A673 (cell line): ENCODE results near the gene DLG3. TPM values are rescaled to one million over a fixed set of nuclear protein-coding genes. Genes with fewer than 3 reads are reported as not detected.

Experiments used
- BruUV-seq: library from RNA; stranded (reverse); fragments of 400-500 nt; replicated peaks from 2 replicates; lab custom pipeline; 2021; lab: Mats Ljungman, UMichigan
- CTCF ChIA-PET: fragments of 300-600 bp; sonication (Branson Sonifier 250); formaldehyde crosslinking; loops from one replicate; lab custom pipeline; 2022; ENCODE audit warnings: antibody characterized with exemption; lab: Charles Lee
- POLR2A ChIA-PET: fragments of 300-600 bp; sonication (Branson Sonifier 250); formaldehyde crosslinking; loops from one replicate; lab custom pipeline; 2022; ENCODE audit warnings: antibody characterized with exemption; ENCODE audit not compliant: low non-redundant PET; lab: Charles Lee
- DNase-seq: peaks from one replicate; pipeline ENCODE4 v3.0.0-alpha.2; 2015; ENCODE audit warnings: low spot score
- H3K27ac ChIP-seq: fragments of 200-600 bp; sonication (generic); 2 replicates; pipeline ENCODE4 v1.5.1; 2016; ENCODE audit warnings: mixed run types, low read depth, mild to moderate bottlenecking, mixed read lengths, antibody characterized with exemption, low read length; ENCODE audit not compliant: poor library complexity, severe bottlenecking
- H3K27me3 ChIP-seq: fragments of 200-600 bp; sonication (generic); replicated peaks from 2 replicates; pipeline ENCODE4 v1.6.1; 2017; ENCODE audit warnings: mixed run types, low read depth, mild to moderate bottlenecking, mixed read lengths, antibody characterized with exemption, low read length; ENCODE audit not compliant: insufficient read depth, poor library complexity
- H3K36me3 ChIP-seq: fragments of 200-600 bp; sonication (generic); 2 replicates; pipeline ENCODE4 v1.6.1; 2016; ENCODE audit warnings: mixed run types, mild to moderate bottlenecking, mixed read lengths, antibody characterized with exemption, low read length; ENCODE audit not compliant: insufficient read depth, poor library complexity, severe bottlenecking
- H3K4me1 ChIP-seq: fragments of 200-600 bp; sonication (generic); 2 replicates; pipeline ENCODE4 v1.6.1; 2017; ENCODE audit warnings: mixed run types, mild to moderate bottlenecking, mixed read lengths, antibody characterized with exemption, low read length; ENCODE audit not compliant: insufficient read depth, poor library complexity, severe bottlenecking
- H3K4me3 ChIP-seq: fragments of 200-600 bp; sonication (generic); 2 replicates; pipeline ENCODE4 v1.5.1; 2016; ENCODE audit warnings: low read depth, mixed run types, mild to moderate bottlenecking, mixed read lengths, low read length; ENCODE audit not compliant: poor library complexity, severe bottlenecking
- H3K9me3 ChIP-seq: fragments of 200-600 bp; sonication (generic); 2 replicates; pipeline ENCODE4 v1.6.1; 2016; ENCODE audit warnings: mixed run types, low read depth, mild to moderate bottlenecking, mixed read lengths, antibody characterized with exemption, low read length; ENCODE audit not compliant: poor library complexity, severe bottlenecking
- CTCF ChIP-seq: fragments of 300-800, 200-600 bp; sonication (generic); conservative IDR thresholded peaks from 2 replicates; pipeline ENCODE4 v1.5.1; 2017; ENCODE audit warnings: low read depth, mild to moderate bottlenecking, antibody characterized with exemption, low read length, moderate library complexity, mixed read lengths
- EZH2 ChIP-seq: fragments of 200-600 bp; sonication (generic); IDR thresholded peaks from 2 replicates; pipeline ENCODE4 v1.6.1; 2017; ENCODE audit warnings: borderline replicate concordance, low read depth, mild to moderate bottlenecking, mixed read lengths, antibody characterized with exemption, low read length; ENCODE audit not compliant: poor library complexity, severe bottlenecking
- intact Hi-C: fragments of 100-400 bp; cut with micrococcal nuclease; formaldehyde crosslinking; loops from one replicate; pipeline ENCODE4 v1.10.0; 2022; ENCODE audit not compliant: unreplicated experiment
- total RNA-seq: library from RNA; stranded (reverse); gene quantifications from 2 replicates; pipeline ENCODE4 v1.2.3, GENCODE V29; 2021

The DLG3 gene
- total RNA-seq, 1 experiment from 2014 or later, result 32.8 TPM

GRCh38 chrX:70553516-70553915, 108.9 kb downstream of the DLG3 start:
- no peaks in the 10 kb centered on the region for H3K36me3 ChIP-seq
- no TSS peak for BruUV-seq
- POLR2A ChIA-PET, result no interaction called here
- no peak overlapping the region for H3K27ac ChIP-seq
- DNase-seq, result no peak
- no peak for TF ChIP-seq EZH2
- TF ChIP-seq CTCF, result no peak
- no peaks in the 10 kb centered on the region for H3K27me3 ChIP-seq
- CTCF ChIA-PET, result no interaction called here
- no peaks in the 10 kb centered on the region for H3K4me1 ChIP-seq
- intact Hi-C loops, result no loop called here
- no peak overlapping the region for H3K4me3 ChIP-seq
- no peaks in the 10 kb centered on the region for H3K9me3 ChIP-seq

GRCh38 chrX:70554081-70554480, 109.4 kb downstream of the DLG3 start:
- Histone ChIP-seq H3K4me3 (no peak overlapping the region), H3K36me3 (no peaks in the 10 kb centered on the region), H3K27ac (no peak overlapping the region), H3K9me3 (no peaks in the 10 kb centered on the region), H3K4me1 (no peaks in the 10 kb centered on the region), H3K27me3 (no peaks in the 10 kb centered on the region)
- ChIA-PET CTCF (no interaction called here), POLR2A (no interaction called here)
- intact Hi-C loops, result loop anchor here (2.0 kb wide), 1 partner anchor 99 kb away; no protein-coding TSS in a partner anchor
- peak; percentile 17 for DNase-seq
- TF ChIP-seq EZH2, result no peak
- TF ChIP-seq CTCF, result peak; percentile 39
- BruUV-seq, result no TSS peak

GRCh38 chrX:70554523-70554922, 109.9 kb downstream of the DLG3 start:
- Histone ChIP-seq H3K36me3 (no peaks in the 10 kb centered on the region), H3K4me3 (no peak overlapping the region), H3K9me3 (no peaks in the 10 kb centered on the region), H3K27ac (no peak overlapping the region), H3K4me1 (no peaks in the 10 kb centered on the region), H3K27me3 (no peaks in the 10 kb centered on the region)
- BruUV-seq, result no TSS peak
- no peak for TF ChIP-seq EZH2
- no peak for TF ChIP-seq CTCF
- ChIA-PET CTCF (no interaction called here), POLR2A (no interaction called here)
- no peak for DNase-seq
- intact Hi-C loops, result loop anchor here (2.0 kb wide), 1 partner anchor 100 kb away; no protein-coding TSS in a partner anchor
